Stimulated activated CD4-positive, alpha-beta T cell treated with anti-CD3 and anti-CD28 coated beads, Interleukin-1b, Interleukin-23, amount 100 ng/mL, for 1 hour (primary cell): ENCODE data around the gene CRIP1.

Experiments used
- DNase-seq, 2 donors: peaks; one replicate each; pipeline ENCODE4 v3.0.0-alpha.2; 2020; ENCODE audit warnings: low read depth in 2 of 2

Gene CRIP1, protein sequence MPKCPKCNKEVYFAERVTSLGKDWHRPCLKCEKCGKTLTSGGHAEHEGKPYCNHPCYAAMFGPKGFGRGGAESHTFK

DNA sequence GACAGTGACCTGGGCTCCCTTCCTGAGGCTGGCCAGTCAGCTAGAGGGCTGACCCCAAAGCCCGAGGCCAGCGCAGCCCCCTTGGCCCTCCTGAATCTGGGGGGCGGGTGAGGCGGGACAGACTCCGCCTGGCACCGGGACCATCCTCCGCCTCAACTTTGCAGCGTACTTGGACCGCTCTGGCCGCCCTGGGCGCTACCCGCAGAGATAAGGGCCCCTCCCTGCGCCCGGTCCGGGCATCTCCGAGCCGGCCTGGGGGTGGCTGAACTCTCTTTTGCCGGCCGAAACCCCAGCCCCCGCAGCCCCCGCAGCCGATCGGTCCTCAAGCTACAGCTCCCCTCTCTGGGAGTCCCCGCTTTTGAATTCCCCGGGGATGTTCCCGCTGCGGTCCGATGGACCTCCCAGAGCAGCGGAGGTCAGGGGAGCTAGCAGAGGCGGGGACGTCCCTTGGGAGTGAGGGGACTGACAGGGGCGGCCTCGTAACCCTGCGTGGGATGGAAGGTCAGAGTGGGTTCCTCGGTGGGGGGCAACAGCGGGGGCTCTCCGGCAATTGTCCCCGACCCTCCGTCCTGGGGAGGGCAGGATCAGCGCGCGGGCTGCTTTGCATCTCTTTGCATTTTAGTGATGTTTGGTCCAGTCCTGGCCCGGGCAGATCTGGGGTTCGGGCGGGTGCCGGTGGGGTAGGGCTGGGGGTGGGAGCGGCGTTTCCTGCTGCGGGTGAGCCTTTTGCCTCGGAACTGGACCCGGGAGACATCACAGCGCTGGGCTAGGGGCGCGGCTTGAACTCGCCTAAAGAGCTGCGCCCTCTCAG, at the start of gene CRIP1:
TSS of gene CRIP1 (plus strand) at position 724 of the 811 bp plus-strand sequence. CDS start 374 bp downstream, outside the sequence.
- no peak for DNase-seq

DNA sequence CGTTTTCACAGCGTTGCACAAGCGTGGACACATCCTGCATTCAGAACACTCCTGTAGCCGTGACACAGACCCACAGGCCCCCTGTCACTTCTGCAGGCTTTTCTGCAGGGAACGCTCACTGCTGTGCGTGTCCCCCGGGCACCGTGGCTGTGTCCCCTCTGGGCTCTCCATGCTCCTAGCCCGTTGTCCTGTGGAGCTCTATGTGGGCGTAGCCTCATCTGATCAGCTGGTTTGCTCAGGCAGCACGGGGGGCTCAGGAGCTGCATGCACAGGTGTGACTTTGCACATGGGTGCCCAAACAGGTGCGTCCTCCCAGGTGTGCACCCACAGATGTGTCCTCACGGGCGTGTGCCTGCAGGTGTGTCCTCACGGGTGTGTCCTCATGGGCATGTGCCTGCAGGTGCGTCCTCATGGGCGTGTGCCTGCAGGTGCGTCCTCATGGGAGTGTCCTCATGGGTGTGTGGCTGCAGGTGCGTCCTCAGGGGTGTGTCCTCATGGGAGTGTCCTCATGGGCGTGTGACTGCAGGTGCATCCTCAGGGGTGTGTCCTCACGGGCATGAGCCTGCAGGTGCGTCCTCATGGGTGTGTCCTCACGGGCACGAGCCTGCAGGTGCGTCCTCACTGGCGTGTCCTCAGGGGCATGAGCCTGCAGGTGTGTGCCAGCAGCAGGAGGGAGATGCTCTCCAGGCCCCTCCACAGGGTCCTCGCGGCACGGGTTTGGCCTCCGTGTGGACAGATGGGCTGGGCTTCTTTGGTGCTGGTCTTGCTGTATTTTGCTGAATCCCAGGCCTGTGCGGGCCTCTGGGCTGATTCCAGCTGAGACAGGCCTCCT, 49.6 kb upstream of the CRIP1 start:
- no peak for DNase-seq

DNA sequence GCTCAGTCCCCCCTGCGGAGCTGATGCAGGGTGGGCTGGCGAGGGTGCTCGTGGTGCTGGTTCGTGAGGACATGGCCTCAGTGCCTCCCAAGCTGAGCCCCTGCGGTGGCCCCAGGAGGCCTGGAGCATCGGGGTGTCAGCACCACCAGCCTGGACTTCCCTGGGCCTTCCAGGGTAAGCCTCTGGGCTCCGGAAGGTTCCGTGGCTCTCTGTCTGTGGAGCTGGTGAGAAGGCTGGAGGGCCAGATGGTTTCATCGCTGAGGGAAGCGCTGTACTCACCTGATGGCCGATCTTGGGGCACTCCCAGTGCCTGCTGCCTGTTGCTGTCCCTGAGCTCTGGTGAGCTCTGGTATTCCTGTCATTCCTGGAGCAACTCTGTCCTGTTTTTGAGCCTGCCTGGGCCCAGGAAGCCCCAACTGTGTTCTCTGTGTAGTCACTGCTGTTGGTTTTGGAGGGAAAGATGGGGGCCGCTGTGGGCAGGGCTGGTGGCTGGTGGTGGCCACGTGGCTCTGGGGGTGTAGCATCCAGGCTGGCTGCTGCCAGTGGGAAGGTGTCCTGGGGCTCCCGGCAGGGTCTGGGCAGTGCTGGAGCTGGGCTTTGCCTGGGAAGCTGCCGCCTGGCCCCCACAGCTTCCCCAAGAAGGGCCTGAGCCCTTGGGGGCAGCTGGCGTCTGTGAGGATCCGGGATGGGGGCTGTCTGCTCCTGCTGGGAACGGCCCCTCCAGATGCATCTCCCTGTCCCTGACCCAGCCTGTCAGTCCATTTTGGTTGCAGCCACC, 48.8 kb upstream of the CRIP1 start:
- DNase-seq, result no peak

- DNase-seq, result no peak
Observed at GRCh38 chr14:105439179-105439578, 47.5 kb upstream of the CRIP1 start.

DNA sequence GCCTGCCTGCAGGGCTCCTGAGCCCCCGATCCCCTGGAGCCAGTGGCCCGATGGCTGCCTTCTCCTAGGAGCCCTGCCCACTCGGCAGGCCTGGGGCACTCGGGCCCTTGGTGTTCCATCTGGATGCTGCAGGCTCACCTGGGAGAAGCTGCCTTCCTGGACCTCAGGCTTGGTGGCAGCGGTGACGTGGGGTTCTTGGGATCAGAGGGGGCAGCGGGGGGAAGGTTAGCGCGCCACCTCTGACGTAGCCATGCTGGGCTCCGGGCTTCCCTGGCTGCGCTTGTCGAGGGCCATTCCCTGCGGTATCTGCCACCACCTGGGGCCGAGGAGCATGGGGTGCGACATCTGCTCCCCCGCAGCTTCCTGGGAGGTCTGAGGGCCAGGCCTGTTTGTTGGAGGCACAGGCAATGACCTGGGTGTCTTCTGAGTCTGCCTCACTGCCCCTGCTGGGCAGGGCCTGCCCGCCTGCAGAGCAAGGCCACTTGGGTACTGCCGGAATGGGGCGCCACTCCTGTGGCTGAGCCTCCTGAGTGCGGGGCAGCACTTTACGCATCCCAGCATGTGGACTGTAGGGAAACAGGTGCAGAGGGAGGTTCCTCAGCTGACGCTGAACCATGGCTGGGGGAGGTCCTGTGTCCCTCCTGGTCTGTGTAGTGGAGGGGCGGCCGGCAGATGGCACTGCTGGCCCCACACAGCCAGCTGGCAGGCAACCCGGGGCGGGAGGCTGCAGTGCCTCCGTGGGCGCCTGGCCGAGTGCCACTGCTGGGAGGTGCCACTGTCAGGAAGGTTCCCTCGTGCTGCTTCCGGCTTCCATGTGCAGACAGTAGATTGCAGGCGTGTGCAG, 46.8 kb upstream of the CRIP1 start:
- no peak for DNase-seq

DNA sequence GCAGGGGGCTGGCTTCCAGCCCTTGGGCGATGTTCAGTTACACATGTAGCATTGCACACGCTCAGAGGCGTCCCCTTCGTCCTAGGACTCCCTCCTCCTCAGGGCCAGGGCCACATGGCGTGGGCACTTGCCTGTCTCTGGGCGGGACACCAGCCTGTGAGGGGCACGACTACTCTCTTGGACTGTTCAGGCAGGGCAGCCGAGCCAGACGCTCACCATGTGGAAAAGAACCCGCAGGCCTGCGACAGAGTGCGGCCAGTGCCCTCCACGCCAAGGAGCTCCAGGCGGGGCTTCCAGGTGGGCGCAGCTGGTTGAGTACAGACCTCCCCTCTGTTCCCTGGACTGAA, 46.2 kb upstream of the CRIP1 start:
- no peak for DNase-seq

DNA sequence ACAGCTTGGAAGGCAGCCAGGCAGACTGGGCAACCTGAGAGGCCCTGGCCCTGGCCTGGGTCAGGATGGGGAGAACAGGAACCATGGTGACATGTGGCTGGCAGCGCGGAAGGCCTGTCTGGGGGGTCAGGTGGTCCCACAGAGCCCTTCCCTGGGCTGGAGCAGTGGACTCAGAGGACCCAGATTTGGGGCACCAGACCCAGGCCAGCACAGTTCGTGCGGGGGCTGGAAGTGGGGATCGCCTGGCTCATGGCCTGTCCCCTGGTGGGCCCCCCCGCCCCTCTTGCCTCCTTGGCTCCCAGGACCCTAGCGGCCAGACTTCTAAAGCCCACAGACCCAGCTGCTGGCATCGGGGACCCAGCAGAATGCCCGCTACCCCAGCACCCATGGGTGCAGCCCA, 45.7 kb upstream of the CRIP1 start:
- DNase-seq, result no peak

GRCh38 chr14:105442125-105442524, 44.6 kb upstream of the CRIP1 start:
- DNase-seq, result no peak

GRCh38 chr14:105442834-105443233, 43.9 kb upstream of the CRIP1 start:
- DNase-seq, result no peak

- DNase-seq, result no peak
Observed at GRCh38 chr14:105444859-105445258, 41.8 kb upstream of the CRIP1 start.

GRCh38 chr14:105445290-105445689, 41.4 kb upstream of the CRIP1 start:
- no peak for DNase-seq

DNA sequence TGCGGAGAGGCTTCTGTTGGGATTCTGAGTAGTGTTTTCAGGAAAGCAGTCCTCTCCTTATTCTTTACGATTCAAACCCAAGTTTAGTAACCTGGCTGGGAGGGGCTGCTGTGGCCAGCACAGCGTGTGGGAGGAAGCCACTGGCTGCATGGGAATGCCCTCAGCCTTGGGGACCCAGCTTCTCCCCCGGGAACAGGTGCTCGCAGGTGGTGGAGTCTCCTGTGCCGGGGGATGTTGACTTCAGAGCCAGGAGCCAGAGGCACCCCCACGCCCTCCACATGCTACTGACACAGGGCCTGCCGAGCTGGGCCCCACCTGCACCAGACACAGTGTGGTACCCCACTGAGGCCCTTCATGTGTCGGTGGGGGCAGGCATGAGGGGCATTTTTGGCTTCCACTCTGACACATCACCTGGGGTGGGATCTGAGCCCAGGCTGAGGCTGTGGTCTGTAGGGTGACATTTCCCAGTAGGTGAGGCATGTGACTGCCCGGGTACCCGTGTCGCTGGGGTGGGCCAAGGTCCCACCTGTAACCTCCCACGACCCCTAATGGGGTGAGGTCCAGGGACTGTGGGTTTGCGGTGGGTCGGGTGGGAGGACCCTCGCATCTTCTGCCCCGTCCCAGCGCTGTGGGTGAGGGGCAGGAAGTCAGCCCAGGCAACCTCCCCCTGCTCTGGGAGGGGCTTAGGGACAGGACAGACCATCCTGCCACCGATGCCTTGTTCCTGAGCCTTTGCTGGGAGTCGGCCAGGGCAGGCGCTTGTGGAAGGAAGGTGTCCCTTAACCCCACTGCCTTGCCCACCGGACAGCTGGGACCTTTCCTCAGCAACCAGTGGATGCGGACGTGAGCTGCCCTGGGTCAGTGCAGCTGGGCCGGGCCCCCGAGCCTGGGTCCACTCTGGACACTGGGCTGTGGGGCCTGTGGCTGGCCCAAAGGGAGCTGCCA, 40.5 kb upstream of the CRIP1 start:
- no peak for DNase-seq

DNA sequence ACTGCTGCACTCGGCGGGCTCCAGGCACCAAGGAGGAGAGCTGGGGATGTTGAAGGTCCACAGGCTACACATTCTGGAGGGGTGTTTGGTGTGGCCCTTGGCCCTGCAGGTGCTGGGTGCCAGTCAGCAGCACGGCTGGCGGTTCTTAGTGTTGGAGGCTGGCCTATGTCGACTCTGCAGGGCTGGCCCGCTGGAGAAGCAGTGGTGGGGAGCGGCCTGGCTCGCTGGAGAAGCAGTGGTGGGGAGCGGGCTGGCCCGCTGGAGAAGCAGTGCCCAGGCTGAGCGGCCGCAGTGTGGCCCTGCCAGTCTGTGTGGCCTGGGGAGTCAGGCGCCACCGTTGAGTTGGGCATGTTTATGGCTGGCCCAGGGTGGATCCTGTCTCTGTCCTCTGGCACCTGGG, 39.7 kb upstream of the CRIP1 start:
- no peak for DNase-seq

- DNase-seq, result no peak
Observed at GRCh38 chr14:105447651-105448640, 38.7 kb upstream of the CRIP1 start.

DNA sequence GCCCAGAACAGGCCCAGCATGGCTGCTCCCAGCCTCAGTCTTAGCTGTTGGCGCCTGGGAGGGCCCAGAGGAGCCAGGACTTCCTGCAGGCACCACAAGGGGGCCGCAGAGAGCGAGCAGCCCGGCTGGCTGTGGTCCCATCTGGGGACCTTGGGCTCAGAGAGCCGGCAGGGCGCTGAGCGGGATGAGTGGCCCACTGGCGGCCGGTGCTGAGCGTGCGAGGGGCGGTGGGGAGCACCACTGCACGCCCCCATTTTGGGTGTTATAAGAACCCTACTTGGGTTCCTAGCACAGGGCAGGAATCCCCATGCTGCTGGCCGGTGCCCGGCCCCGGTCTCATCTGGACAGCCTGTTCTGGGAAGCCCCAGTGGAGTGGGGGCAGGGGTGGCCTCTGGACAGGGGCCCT, 38.0 kb upstream of the CRIP1 start:
- DNase-seq, result peak; percentile 39

DNA sequence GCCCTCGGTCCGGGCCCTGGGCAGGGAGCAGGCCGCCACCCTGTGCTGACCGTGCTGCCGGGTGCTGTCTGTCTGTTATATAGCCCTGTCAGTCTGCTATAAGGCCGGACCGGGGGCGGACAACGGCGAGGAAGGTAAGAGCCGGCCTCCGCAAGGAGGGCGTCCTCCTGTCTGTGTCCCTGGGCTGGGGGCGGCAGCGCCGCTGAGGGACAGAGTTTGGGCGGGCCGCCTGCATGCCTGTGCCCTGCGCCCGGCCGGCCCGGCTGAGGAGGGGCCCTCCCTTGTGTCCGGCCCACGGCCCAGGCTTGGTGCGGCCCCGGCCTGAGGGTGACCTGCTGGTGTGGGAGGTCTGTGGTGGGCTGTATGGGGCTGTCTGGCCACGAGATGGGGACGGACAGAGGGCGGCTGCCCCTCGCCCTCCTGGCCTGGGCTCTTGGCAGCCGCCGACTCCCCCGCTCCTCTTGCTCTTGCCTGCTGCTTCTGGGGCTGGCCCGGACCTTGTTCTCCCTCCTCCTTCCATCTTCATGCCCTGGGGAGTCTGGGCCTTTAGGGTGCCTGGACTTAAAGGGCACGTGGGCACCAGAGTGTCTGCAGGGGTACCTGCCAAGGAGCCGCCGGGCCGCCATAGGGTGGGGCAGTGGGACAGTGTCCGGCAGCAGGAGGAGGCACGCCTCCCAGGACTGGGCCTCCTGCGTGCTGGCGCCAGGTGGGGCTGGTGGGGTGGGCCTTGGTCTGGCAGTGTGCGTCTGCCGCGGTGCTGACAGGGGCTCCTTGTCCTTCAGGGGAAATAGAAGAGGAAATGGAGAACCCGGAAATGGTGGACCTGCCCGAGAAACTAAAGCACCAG, 37.2 kb upstream of the CRIP1 start:
- no peak for DNase-seq

DNA sequence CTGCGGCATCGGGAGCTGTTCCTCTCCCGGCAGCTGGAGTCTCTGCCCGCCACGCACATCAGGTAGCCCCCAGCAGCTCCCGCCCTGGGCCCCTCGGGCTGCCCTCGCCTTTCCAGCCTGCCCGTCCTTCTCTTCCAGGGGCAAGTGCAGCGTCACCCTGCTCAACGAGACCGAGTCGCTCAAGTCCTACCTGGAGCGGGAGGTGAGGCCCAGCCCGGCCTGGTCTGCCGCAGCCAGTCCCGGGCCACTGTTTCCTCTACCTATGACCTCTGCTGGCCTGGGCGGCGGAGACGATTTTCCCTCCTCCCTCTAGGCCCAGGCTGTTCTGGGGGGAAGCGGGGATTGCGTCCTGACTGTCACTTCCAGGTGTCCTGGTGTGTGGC, 36.6 kb upstream of the CRIP1 start:
- no peak for DNase-seq
